ENCODE results near the gene EHMT2. TPM values are rescaled to one million over a fixed set of nuclear protein-coding genes. Genes with fewer than 3 reads are reported as not detected.

The EHMT2 gene
- total and polyA plus RNA-seq, 4 donors = 7.9 to 21.4 (median 10.6) TPM

GRCh38 chr6:31876357-31876756 is 21.1 kb downstream of the EHMT2 start:
- no peaks in the 10 kb centered on the region for H3K27me3 ChIP-seq (ENCODE audit: control insufficient read depth in 4 of 4, insufficient read depth in 4 of 4, low read length in 3 of 4)
- no peak overlapping the region for H3K4me3 ChIP-seq (ENCODE audit: low read depth in 1 of 3, low read length in 3 of 3)
- no peaks in the 10 kb centered on the region for H3K4me1 ChIP-seq (ENCODE audit: control insufficient read depth in 4 of 4, insufficient read depth in 4 of 4, low read length in 3 of 4)
- DNase-seq (ENCODE audit: low spot score) = no peak
- no peaks in the 10 kb centered on the region for H3K9me3 ChIP-seq (ENCODE audit: control insufficient read depth in 4 of 4, low read length in 3 of 4)
- peaks cover 0 to 16% (median 8%) of the 10 kb centered on the region in 4 donors for H3K36me3 ChIP-seq (ENCODE audit: control insufficient read depth in 4 of 4, insufficient read depth in 3 of 4, low read depth in 1 of 4, low read length in 3 of 4)
- no peak overlapping the region for H3K9ac ChIP-seq (ENCODE audit: low read depth in 1 of 2, low read length in 2 of 2)
- TF ChIP-seq YY1 (IDR thresholded peaks at IDR 0.05) (no peak), GABPA (IDR thresholded peaks at IDR 0.05 in 1 of 2, conservative IDR thresholded peaks at IDR 0.05 in 1 of 2) (no peak), FOXA1 (IDR thresholded peaks at IDR 0.05) (no peak)
- H3K27ac ChIP-seq (ENCODE audit: low read depth in 1 of 2, low read length in 2 of 2) = no peak overlapping the region
- 93% methylated on average over 7 of the region's 7 CpGs for WGBS

GRCh38 chr6:31875877-31876276 is 21.6 kb downstream of the EHMT2 start:
- Histone ChIP-seq H3K9ac (ENCODE audit: low read depth in 1 of 2, low read length in 2 of 2) (no peak overlapping the region), H3K36me3 (ENCODE audit: control insufficient read depth in 4 of 4, insufficient read depth in 3 of 4, low read depth in 1 of 4, low read length in 3 of 4) (peaks cover 0 to 12% (median 4%) of the 10 kb centered on the region in 4 donors)
- 73% methylated on average over 5 of the region's 5 CpGs for WGBS

More at GRCh38 chr6:31875877-31876276, 21.6 kb downstream of the EHMT2 start:
- no peak overlapping the region for H3K4me3 ChIP-seq (ENCODE audit: low read depth in 1 of 3, low read length in 3 of 3)
- H3K27me3 ChIP-seq (ENCODE audit: control insufficient read depth in 4 of 4, insufficient read depth in 4 of 4, low read length in 3 of 4) = no peaks in the 10 kb centered on the region
- no peak for DNase-seq (ENCODE audit: low spot score)
- TF ChIP-seq REST (IDR thresholded peaks at IDR 0.05) (no peak), RXRA (IDR thresholded peaks at IDR 0.05) (no peak), HNF4A (conservative IDR thresholded peaks at IDR 0.05) (no peak), GABPA (IDR thresholded peaks at IDR 0.05 in 1 of 2, conservative IDR thresholded peaks at IDR 0.05 in 1 of 2) (no peak), FOXA2 (IDR thresholded peaks at IDR 0.05) (no peak), YY1 (IDR thresholded peaks at IDR 0.05) (no peak), CTCF (IDR thresholded peaks at IDR 0.05; ENCODE audit: low read depth, low read length, missing input control) (no peak), ZBTB33 (IDR thresholded peaks at IDR 0.05) (no peak), ATF3 (IDR thresholded peaks at IDR 0.05) (no peak), JUND (IDR thresholded peaks at IDR 0.05) (no peak), EGR1 (IDR thresholded peaks at IDR 0.05; ENCODE audit: low read depth in 2 of 2) (no peak), RAD21 (IDR thresholded peaks at IDR 0.05) (no peak), SP1 (IDR thresholded peaks at IDR 0.05) (no peak), MAX (IDR thresholded peaks at IDR 0.05) (no peak), TAF1 (conservative IDR thresholded peaks at IDR 0.05) (no peak)
- H3K9me3 ChIP-seq (ENCODE audit: control insufficient read depth in 4 of 4, low read length in 3 of 4) = no peaks in the 10 kb centered on the region
- H3K27ac ChIP-seq (ENCODE audit: low read depth in 1 of 2, low read length in 2 of 2) = no peak overlapping the region
- no peaks in the 10 kb centered on the region for H3K4me1 ChIP-seq (ENCODE audit: control insufficient read depth in 4 of 4, insufficient read depth in 4 of 4, low read length in 3 of 4)

All from liver (tissue), 9 donors.